Vagina (tissue), 2 donors: Measurements from ENCODE around the gene ERBB4.

Experiments used
- POLR2AphosphoS5 ChIP-seq, 2 donors: sonication (generic); formaldehyde crosslinking; IDR thresholded peaks; one replicate each; pipeline ENCODE4 v1.9.0; 2017; ENCODE audit warnings: antibody characterized with exemption in 2 of 2, mild to moderate bottlenecking in 2 of 2, low read depth in 1 of 2; ENCODE audit not compliant: insufficient read depth in 1 of 2
- TF ChIP-seq, protein P1 (sequence below), 3 experiments: fragments of 450-650 bp in 2 of 3; fragments of 200-600 bp in 1 of 3; sonication (generic) in 1 of 3; IDR thresholded peaks; one replicate each; pipeline ENCODE4 v1.5.1; 2017 to 2019; ENCODE audit warnings: antibody characterized with exemption in 3 of 3, mild to moderate bottlenecking in 2 of 3, moderate library complexity in 2 of 3

DNA sequence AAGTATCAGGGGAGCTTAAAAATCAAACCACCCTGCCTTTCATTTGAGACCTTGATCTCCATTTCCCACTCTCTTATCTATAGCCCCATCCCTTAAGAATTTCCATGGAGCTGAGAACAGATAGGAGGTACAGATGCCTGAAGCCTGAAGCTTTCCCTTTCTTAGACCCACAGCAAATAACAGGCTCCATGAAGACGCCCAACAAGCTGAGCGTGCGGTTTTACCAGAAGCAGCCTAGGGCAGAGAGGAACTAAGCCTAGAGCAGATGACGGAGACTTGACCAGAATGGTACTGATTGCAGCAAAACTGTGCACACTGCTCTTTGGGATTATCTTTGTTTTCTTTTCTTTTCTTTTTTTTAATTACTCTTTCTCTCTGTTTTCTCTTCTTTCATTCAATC is 1.7 kb upstream of the ERBB4 start:
- TF ChIP-seq, protein P1, sequence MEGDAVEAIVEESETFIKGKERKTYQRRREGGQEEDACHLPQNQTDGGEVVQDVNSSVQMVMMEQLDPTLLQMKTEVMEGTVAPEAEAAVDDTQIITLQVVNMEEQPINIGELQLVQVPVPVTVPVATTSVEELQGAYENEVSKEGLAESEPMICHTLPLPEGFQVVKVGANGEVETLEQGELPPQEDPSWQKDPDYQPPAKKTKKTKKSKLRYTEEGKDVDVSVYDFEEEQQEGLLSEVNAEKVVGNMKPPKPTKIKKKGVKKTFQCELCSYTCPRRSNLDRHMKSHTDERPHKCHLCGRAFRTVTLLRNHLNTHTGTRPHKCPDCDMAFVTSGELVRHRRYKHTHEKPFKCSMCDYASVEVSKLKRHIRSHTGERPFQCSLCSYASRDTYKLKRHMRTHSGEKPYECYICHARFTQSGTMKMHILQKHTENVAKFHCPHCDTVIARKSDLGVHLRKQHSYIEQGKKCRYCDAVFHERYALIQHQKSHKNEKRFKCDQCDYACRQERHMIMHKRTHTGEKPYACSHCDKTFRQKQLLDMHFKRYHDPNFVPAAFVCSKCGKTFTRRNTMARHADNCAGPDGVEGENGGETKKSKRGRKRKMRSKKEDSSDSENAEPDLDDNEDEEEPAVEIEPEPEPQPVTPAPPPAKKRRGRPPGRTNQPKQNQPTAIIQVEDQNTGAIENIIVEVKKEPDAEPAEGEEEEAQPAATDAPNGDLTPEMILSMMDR (IDR thresholded peaks at IDR 0.05): no peak
- TF ChIP-seq POLR2AphosphoS5 (IDR thresholded peaks at IDR 0.05; ENCODE audit: insufficient read depth in 1 of 2, low read depth in 1 of 2): no peak
